ENCODE results near the gene MTO1.
A peak's percentile ranks its signal among the peaks of the same experiment; 100 is the strongest.
"Not testable (repeated sequence)": the region's sequence is repeated elsewhere in the genome, so short reads cannot be mapped to it uniquely, and the experiment has no call there.

MTO1 gene, protein sequence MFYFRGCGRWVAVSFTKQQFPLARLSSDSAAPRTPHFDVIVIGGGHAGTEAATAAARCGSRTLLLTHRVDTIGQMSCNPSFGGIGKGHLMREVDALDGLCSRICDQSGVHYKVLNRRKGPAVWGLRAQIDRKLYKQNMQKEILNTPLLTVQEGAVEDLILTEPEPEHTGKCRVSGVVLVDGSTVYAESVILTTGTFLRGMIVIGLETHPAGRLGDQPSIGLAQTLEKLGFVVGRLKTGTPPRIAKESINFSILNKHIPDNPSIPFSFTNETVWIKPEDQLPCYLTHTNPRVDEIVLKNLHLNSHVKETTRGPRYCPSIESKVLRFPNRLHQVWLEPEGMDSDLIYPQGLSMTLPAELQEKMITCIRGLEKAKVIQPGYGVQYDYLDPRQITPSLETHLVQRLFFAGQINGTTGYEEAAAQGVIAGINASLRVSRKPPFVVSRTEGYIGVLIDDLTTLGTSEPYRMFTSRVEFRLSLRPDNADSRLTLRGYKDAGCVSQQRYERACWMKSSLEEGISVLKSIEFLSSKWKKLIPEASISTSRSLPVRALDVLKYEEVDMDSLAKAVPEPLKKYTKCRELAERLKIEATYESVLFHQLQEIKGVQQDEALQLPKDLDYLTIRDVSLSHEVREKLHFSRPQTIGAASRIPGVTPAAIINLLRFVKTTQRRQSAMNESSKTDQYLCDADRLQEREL

DNA sequence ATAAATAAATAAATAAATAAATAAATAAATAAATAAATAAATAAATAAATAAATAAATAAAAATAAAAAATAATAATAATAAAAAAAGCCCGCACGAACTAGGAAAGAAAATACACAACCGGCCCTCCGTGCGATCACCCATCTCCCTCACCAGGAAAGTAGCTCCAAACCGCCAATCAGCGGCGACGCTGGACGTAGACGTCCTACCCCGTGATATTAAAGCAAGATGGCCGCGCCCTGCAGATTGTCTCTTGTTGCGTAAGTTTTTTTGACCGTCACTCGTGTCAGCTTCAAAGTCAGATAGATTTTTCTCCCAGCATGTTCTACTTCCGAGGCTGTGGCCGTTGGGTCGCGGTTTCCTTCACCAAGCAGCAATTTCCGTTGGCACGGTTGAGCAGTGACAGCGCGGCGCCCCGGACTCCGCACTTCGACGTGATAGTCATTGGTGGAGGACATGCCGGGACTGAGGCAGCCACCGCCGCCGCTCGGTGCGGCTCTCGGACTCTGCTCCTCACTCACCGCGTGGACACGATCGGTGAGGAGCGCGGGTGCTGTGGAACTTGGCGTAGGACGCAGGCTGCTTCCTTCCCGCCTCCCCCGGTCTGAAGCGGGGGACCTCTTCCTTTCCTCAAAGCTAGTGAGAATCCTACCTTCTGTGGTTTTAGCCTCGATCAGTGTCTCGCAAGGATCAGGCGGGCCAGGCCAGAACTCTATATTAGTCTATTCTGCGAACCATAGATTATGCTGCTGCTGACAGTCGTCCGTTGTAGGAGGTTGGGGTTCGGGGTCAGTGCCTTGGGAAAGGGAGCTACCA, at the start of gene MTO1:
MTO1 (plus strand) TSS at position 201 of the 814 bp plus-strand sequence; CDS start at position 319, 118 bp downstream.
- DNase-seq = peak; percentile 73 to 82

DNA sequence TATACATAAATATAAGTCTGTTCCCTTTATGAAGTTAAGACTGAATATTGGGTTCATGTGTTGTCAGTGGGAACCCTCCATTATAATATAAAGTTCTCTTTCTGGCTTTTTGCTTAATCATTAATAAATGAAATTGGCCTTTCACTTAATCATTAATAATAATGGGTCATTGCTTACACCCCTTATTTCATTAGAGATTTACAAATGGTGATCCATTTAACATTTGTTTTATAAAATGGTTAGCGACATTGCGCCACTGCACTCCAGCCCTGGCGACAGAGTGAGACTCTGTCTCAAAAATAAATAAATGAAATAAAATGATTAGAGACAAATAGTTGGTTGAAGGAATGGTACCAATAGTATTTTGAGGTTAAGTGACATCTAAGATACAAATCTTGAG, 48.4 kb upstream of the MTO1 start:
- no peak for DNase-seq

DNA sequence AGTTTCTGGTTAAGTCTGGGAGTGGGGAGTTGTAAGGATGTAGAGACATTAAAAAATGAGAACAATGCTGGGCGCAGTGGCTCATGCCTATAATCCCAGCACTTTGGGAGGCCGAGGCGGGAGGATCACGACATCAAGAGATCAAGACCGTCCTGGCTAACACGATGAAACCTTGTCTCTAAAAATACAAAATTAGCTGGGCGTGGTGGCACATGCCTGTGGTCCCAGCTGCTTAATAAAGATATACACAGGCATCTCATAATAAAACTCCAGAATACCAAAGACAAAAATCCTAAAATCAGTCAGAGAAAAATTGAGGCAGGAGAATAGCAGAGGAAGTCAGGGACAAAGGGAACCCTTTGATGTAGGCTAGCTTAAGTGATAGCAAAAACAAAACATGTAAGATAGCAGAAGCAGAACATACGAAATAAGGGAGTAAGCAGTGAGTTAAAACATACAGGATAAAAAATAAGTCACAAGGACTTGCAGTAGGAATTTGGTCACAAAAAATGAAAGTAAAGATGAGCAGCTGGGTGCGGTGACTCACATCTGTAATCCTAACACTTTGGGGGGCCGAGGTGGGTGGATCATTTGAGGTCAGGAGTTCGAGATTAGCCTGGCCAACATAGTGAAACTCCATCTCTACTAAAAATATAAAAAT, 43.3 kb upstream of the MTO1 start:
- DNase-seq = no peak

DNA sequence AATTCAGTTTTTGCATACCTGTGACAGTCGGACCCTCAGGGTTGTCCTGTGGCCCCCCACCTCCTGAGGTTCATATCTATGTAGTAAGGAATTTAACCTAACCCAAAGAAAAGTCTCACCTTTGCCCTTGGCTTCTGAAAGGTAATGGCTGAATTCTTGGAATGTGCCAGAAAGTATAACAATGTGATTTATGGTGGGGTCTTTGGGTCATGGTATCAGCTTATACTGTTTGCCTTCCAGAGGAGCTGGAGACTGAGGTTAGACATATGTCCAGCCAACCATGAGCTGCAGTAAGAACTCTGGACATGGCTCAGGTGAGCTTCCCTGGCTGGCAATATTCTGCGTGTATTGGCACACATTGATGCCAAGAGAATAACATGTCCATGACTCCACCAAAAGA, 40.0 kb upstream of the MTO1 start:
- DNase-seq = no peak

DNA sequence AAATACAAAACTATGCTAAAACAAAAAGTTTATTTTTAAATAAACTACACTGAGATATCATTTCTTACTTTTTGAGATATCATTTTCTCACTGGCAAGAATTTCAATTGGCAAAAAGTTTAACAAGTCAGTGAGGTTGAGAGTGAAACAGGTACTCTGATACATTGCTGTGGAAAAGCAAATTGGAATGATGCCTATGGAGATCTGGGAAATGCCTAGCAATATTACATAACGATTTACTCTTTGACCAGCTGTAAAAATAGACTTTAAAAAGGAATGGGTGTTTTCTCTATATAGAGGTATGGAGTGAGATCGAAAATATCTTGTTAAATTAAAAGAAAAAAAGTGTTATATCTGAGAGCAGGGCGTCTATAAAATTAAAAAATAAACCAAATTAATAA, 26.3 kb upstream of the MTO1 start:
- DNase-seq = no peak

DNA sequence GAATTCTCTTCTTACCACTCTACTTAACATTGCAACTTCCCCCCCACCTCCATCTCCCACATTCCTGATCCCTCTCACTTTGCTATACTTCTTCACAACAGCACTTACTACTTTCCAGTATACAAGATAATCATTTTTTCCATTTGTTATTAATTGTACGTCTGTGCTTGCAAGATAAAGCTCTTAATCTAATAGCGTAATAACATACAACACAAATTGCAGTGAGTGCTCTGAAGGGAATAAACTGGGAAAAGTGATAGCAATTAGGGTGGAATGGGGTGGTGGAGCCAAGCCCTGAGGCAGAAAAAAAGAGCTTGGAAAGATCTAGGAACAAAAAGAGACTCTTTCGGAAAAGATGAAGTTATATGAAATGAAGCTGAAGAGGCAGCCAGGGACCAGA, 18.0 kb upstream of the MTO1 start:
- DNase-seq = no peak

DNA sequence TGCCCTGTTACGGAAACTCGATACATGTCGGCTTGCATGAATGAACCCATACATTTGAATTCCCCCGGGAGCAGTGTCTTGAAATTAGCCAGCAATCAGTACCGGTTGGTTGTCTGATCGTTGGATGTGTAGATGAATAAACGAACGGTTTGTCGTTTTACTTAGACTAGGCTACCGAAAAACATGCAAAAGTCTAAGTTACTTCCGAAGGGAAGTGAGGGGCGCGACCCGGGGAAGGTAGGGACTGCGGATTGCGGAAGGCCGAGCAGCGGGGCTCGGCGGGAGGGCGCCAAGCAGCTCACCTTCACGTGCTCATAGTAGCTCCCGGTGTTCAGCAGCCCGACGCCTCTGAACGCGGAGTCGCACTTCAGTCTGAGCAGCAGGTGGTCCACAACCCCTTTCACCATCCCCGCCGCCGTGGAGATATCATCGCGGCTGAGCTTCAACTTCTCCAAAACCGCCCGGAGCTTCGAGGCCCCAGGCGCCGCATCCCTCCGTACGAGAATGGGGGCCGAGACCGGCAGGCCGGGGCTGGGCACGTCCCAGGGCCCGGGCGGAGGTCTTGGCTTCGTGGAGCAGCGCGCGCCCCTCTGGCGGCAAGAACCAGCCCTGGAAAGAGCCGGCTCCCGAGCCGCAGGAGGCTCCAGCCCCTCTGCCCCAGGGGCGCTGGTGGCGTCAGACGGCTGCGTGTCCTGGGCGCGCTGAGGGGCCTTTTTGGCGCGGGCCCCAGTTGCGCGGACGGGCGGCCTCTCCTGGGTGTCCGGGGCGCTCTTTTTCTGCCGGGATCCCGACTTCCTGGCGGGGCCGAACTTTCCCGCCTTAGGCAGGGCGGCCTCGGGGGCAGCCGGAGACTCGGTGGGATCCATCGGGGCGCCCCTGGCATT, 10.1 kb upstream of the MTO1 start:
- DNase-seq = peak; percentile 5 to 59

DNA sequence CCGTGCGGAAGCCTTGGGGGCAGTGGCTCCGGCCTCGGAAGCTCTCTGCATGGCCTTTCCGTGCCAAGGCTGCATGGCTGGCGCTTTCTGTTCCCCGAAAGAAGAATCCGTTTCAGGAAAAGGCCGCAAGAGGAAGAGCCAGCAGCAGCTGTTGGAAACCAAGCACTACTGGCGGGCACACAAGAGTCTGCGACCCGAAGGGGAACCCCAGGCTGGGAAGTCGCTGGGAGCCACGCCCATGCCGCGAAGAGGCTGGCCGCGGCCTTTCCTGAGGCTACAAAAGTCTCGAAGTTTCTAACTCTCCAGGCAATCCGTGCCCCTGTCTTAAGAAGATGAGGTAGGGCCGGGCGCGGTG, 9.5 kb upstream of the MTO1 start, which contains the start of gene CGAS:
CGAS (minus strand) TSS at position 191 of the 355 bp plus-strand sequence; CDS start at position 75, 116 bp downstream.
- no peak for DNase-seq

DNA sequence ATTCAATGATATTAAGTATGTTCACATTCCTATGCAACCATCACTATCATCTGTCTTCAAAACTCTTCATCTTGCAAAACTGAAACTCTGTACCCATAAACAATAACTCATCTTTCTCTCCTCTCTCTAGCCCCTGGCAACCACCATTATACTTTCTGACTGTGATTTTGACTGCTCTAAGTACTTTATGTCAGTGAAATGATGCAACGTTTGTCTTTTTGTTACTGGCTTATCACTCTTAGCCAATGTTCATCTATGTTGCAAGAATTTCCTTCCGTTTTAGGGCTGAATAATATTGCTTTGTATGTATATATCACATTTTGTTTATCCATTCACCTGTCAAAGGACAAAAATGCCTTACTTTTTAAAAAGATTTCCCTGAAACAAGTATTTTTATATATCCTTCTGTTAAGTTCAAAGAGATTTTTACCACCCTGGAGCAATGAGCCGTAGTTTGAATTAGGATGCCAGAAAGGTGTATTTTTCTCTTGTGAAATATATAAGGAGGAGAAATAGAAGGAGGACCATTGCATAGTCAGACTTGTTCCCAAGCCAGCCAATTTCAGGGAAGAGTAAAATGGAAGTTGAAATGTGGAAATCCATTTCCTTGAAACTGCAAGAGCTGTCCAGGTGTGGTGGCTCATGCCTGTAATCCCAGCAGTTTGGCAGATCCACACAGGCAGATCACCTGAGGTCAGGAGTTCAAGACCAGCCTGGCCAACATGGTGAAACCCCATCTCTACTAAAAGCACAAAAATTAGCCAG, 5.5 kb upstream of the MTO1 start:
- DNase-seq = no peak

DNA sequence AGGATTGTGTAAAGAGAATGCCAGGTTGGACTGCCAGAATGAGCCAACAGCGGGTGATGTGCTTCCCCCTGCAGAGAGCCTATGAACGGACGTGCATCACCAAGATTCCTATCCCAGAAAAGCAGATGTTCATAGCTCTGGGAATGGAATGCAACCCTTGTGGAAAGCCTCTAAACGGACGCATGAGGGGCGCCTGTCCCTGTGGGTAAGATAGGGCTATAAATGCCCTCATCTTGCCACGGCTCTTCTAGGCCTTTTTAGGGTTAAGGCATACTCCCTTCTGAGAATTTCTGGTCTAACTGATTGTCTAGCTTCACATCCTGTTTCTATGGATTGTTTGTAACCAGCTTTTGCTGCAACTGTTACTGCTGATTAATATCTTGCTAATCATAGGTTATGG, 2.1 kb upstream of the MTO1 start:
- DNase-seq = not testable (repeated sequence)

DNA sequence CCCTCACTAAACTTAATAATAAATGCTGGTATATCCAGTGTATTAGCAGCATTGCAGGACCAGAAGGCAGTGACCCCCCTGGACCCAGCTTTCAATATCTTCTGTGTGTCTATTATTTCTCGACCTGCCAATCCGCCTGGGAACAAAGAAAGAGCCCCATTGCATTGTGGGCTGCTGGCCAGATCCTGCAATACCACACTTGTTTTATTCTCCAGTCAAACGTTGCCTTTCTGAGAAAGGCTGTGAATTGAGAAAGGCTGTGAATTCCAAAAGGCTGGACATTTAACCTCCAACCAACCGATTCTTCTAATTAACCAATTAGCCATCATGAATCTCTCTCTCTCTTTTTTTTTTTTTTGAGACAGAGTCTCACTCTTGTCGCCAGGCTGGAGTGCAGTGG, 1.5 kb upstream of the MTO1 start:
- no peak for DNase-seq

DNA sequence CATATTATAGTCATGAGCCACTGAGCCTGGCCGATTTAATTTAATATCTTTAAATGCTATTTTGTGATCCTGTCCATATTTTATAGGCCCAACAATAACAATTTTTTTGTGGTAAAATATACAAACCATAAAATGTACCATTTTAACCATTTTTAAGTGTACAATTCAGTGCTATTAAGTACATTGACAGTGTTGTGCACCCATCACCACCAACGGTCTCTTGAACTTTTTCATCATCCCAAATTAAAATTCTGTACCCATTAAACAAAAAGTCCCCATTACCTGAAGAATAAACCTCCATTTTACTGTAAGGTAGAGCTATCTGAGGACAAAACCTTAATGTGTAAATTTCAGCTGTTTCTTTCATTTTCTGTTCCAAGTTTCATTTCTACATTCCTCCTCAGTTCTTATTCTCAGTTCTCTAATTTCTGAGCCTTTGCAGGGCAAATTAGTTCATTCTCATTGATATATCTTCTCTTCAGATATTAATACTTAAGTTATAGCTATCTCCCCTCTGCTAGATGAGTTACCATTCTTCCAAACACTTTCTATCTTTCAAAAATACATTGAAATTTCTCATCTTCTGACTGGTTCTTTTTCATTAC, 10.3 kb downstream of the MTO1 start:
- no peak for DNase-seq

DNA sequence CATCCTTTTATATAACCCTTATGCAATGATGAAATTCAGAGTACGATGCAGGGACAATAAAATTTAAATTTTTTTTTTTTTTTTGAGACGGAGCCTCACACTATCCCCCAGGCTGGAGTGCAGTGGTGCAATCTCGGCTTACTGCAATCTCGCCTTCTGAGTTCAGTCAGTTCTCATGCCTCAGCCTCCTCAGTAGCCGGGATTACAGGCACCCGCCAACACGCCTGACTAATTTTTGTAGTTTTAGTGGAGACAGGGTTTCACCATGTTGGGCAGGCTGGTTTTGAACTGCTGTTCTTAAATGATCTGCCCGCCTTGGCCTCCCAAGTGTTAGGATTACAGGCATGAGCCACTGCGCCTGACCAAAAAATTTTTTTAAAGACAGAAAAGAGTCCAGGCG, 15.2 kb downstream of the MTO1 start:
- no peak for DNase-seq

DNA sequence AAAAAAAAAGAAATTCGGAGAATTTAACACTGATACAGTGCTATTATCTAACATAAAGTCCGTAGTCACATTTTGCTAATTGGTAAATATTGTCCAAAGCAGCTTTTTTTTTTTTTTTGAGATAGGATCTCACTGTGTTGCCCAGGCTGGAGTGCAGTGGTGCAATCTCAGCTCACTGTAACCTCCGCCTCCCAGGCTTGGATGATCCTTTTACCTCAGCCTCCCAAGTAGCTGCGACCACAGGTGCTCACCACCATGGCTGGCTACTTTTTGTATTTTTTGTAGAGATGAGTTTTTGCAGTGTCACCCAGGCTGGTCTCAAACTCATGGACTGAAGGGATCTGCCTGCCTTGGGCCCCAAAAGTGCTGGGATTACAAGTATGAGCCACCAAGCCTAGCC, 15.9 kb downstream of the MTO1 start:
- no peak for DNase-seq

DNA sequence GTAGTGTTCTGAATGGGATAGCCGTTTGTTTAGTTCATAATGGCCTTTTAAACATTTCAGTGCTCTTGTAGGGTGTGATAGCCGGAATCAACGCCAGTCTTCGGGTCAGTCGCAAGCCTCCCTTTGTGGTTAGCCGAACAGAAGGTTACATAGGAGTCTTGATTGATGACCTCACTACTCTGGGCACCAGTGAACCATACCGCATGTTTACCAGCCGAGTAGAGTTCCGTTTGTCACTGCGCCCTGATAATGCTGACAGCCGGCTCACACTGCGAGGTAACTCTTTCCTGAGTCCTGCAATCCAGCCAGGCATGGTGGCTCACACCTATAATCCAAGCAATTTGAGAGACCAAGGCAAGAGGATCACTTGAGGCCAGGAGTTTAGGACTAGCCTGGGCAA, 20.4 kb downstream of the MTO1 start:
- no peak for DNase-seq

DNA sequence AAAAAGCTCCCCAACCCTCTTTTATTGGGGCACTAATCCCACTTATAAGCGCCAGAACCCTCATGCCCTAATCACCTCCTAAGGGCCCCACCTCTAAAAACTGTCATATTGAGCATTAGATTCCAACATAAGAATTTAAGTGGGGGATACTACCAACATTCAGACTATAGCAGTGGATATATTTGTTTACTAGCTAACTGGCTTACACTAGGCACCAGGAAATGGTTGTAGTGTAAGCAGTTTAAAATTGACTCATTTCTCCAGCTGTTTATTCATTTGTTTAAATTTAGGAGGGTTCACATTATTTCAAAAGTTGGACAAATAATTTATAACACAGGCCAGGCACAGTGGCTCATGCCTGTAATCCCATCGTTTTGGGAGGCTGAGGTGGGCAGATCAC, 22.9 kb downstream of the MTO1 start:
- no peak for DNase-seq

DNA sequence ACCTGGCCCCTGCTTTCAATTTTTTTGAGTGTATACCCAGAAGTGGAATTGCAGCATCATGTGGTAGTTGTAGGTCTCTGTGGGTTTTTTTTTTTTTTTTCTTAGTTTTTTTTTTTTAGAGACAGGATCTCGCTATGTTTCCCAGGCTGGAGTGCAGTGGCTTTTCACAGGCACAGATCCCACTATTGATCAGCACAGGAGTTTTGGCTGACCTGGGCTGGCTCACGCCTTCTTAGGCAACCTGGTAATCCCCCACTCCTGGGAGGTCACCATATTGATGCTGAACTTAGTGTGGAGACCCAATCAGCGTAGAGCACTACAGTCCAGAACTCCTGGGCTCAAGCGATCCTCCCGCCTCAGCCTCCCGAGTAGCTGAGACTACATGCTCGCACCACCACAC, 25.9 kb downstream of the MTO1 start:
- no peak for DNase-seq

DNA sequence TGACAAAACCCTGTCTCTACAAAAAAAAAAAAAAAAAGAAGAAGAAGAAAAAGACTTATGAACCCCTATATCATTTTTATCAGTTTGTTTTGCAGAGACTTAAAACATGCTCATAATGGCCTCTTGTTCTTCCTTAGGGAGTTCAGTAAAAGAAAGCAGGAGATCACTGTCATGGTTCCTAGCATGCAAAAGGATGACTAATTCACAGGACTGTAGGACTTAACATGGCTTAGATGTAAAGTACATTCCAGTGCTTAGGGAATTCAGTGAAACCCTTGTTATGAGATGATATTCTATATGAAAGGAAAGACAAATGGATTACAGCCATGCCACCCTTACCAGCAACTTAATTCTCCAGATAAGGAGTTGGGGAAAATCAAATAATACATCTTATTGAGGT, 29.8 kb downstream of the MTO1 start:
- no peak for DNase-seq

DNA sequence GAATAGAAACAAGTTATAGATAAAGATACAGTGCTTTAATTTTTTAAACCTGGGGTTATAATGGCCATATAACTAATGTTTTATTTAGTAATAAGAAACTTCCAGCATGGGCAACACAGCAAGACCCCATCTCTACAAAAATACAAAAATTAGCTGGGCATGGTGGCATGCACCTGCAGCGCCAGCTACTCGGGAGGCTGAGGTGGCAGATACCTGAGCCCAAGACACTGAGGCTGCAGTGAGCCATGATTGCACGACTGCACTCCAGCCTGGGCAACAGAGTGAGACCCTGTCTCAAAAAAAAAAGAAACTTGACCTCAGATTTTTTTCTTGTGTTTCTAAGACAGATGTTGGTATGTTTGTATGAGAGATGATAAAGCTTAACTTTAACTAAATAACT, 36.4 kb downstream of the MTO1 start:
- DNase-seq = no peak

DNA sequence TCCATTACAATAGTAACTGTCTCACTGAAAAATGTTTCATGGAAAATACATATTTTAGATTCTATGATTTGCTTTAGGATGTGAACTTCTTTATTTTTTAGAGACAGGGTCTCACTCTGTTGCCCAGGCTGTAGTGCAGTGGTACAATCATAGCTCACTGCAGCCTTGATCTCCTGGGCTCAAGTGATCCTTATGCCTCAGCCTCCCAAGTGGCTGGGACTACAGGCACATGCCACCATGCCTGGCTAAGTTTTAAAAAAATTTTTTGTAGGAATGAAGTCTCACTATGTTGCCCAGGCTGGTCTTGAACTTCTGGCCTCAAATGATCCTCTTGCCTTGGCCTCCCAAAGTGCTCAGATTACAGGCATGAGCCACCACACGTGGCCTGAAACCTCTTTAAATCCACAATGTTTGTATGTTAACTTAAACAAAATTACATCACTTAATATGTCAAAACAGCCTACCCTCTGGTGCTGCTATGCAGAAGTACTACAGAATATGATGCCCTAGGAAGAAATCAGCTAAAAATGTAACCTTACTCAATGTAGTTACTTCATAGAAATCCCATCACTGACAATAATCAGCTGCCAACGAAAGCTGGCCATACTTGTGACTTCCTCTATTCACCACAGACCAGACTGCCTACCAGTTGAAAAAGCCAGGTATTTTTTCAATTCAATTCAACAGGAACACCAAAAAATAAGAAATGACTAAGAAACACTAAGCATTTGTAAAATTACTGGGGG, 41.7 kb downstream of the MTO1 start:
- DNase-seq = no peak

Measured in NCI-H524 (cell line).